Large intestine (tissue), 3 donors: Measurements from ENCODE around the gene SRRT. TPM values are rescaled to one million over a fixed set of nuclear protein-coding genes. Genes with fewer than 3 reads are reported as not detected.

Experiments
- DNase-seq, 2 donors: peaks; one replicate each; pipeline versions ENCODE4 v3.0.0 to v3.0.0-alpha.2; 2013
- H3K27ac ChIP-seq: one replicate; pipeline ENCODE4 v1.5.1; 2013; ENCODE audit warnings: low read length
- H3K27me3 ChIP-seq: 2 replicates; pipeline ENCODE4 v1.6.1; 2013; ENCODE audit warnings: low read length; ENCODE audit not compliant: control insufficient read depth, insufficient read depth
- H3K36me3 ChIP-seq: 2 replicates; pipeline ENCODE4 v1.6.1; 2013; ENCODE audit warnings: low read length; ENCODE audit not compliant: control insufficient read depth, insufficient read depth
- H3K4me1 ChIP-seq: one replicate; pipeline ENCODE4 v1.6.1; 2013; ENCODE audit warnings: low read length; ENCODE audit not compliant: control insufficient read depth, insufficient read depth
- H3K4me3 ChIP-seq: one replicate; pipeline ENCODE4 v1.5.1; 2013; ENCODE audit warnings: low read length
- H3K9me3 ChIP-seq: one replicate; pipeline ENCODE4 v1.6.1; 2013; ENCODE audit warnings: mild to moderate bottlenecking, low read depth, low read length, moderate library complexity; ENCODE audit not compliant: control insufficient read depth
- WGBS: methylation state at CpG from one replicate; pipeline ENCODE4 v1.1.5; 2013; ENCODE audit warnings: low lambda C conversion rate; ENCODE audit not compliant: insufficient coverage; 5-methylcytosine and 5-hydroxymethylcytosine counted together
- polyA plus RNA-seq: library from polyadenylated mRNA; unstranded; fragments of 120-200 nt; gene quantifications from one replicate; pipeline ENCODE4 v1.2.1, GENCODE V29; 2013

The SRRT gene
- polyA plus RNA-seq, 1 donor, result 118 TPM

- no peaks in the 10 kb centered on the region for H3K27me3 ChIP-seq
- peaks cover 2% of the 10 kb centered on the region for H3K4me1 ChIP-seq
- WGBS, result no CpG with 5 or more reads among the region's 10 CpGs
- no peak overlapping the region for H3K4me3 ChIP-seq
- H3K36me3 ChIP-seq, result peaks cover 19% of the 10 kb centered on the region
- no peak for DNase-seq
- no peak overlapping the region for H3K27ac ChIP-seq
- no peaks in the 10 kb centered on the region for H3K9me3 ChIP-seq
Measured at GRCh38 chr7:100855515-100855914, 19.4 kb upstream of the SRRT start.

GRCh38 chr7:100856871-100857282 is 18.0 kb upstream of the SRRT start:
- Histone ChIP-seq H3K4me3 (no peak overlapping the region), H3K27ac (no peak overlapping the region), H3K36me3 (peaks cover 30% of the 10 kb centered on the region), H3K9me3 (no peaks in the 10 kb centered on the region), H3K4me1 (peaks cover 2% of the 10 kb centered on the region), H3K27me3 (no peaks in the 10 kb centered on the region)
- no CpG with 5 or more reads among the region's 16 CpGs for WGBS
- no peak for DNase-seq

GRCh38 chr7:100859856-100860255 is 15.0 kb upstream of the SRRT start:
- H3K4me1 ChIP-seq, result peaks cover 3% of the 10 kb centered on the region
- H3K27me3 ChIP-seq, result no peaks in the 10 kb centered on the region
- DNase-seq, result no peak
- H3K9me3 ChIP-seq, result no peaks in the 10 kb centered on the region
- no CpG with 5 or more reads among the region's 15 CpGs for WGBS
- peaks cover 30% of the 10 kb centered on the region for H3K36me3 ChIP-seq
- H3K27ac ChIP-seq, result no peak overlapping the region
- H3K4me3 ChIP-seq, result no peak overlapping the region

- no peak overlapping the region for H3K27ac ChIP-seq
- peaks cover 30% of the 10 kb centered on the region for H3K36me3 ChIP-seq
- no peak for DNase-seq
- no peaks in the 10 kb centered on the region for H3K9me3 ChIP-seq
- no CpG with 5 or more reads among the region's 18 CpGs for WGBS
- H3K27me3 ChIP-seq, result no peaks in the 10 kb centered on the region
- no peak overlapping the region for H3K4me3 ChIP-seq
- H3K4me1 ChIP-seq, result peaks cover 3% of the 10 kb centered on the region
Measured at GRCh38 chr7:100860702-100861615, 13.9 kb upstream of the SRRT start.

- Histone ChIP-seq H3K9me3 (no peaks in the 10 kb centered on the region), H3K36me3 (peaks cover 30% of the 10 kb centered on the region), H3K4me3 (no peak overlapping the region), H3K27ac (no peak overlapping the region), H3K4me1 (peaks cover 7% of the 10 kb centered on the region), H3K27me3 (no peaks in the 10 kb centered on the region)
- WGBS, result no CpG with 5 or more reads among the region's 14 CpGs
- DNase-seq, result no peak
Measured at GRCh38 chr7:100861616-100861985, 13.3 kb upstream of the SRRT start.

GRCh38 chr7:100863406-100863950 is 11.4 kb upstream of the SRRT start:
- Histone ChIP-seq H3K4me1 (peaks cover 11% of the 10 kb centered on the region), H3K27me3 (no peaks in the 10 kb centered on the region), H3K4me3 (no peak overlapping the region), H3K27ac (no peak overlapping the region), H3K36me3 (peaks cover 26% of the 10 kb centered on the region), H3K9me3 (no peaks in the 10 kb centered on the region)
- no CpG with 5 or more reads among the region's 10 CpGs for WGBS
- peak in 1 of 2 donors; percentile 58 for DNase-seq

- peaks cover 20% of the 10 kb centered on the region for H3K36me3 ChIP-seq
- no CpG with 5 or more reads among the region's 12 CpGs for WGBS
- no peaks in the 10 kb centered on the region for H3K27me3 ChIP-seq
- no peaks in the 10 kb centered on the region for H3K9me3 ChIP-seq
- H3K4me3 ChIP-seq, result no peak overlapping the region
- H3K27ac ChIP-seq, result no peak overlapping the region
- H3K4me1 ChIP-seq, result peaks cover 17% of the 10 kb centered on the region
- DNase-seq, result no peak
Measured at GRCh38 chr7:100864263-100864845, 10.5 kb upstream of the SRRT start.

- no peak for DNase-seq
- peaks cover 17% of the 10 kb centered on the region for H3K4me1 ChIP-seq
- peaks cover 17% of the 10 kb centered on the region for H3K36me3 ChIP-seq
- no peak overlapping the region for H3K4me3 ChIP-seq
- H3K27ac ChIP-seq, result no peak overlapping the region
- WGBS, result no CpG with 5 or more reads among the region's 17 CpGs
- H3K27me3 ChIP-seq, result no peaks in the 10 kb centered on the region
- H3K9me3 ChIP-seq, result no peaks in the 10 kb centered on the region
Measured at GRCh38 chr7:100865372-100865911, 9.5 kb upstream of the SRRT start.

GRCh38 chr7:100865938-100866728 is 8.8 kb upstream of the SRRT start:
- Histone ChIP-seq H3K27me3 (no peaks in the 10 kb centered on the region), H3K36me3 (peaks cover 15% of the 10 kb centered on the region), H3K9me3 (no peaks in the 10 kb centered on the region), H3K4me3 (peak overlapping the region; percentile 75), H3K27ac (peak overlapping the region; percentile 80), H3K4me1 (peaks cover 17% of the 10 kb centered on the region)
- WGBS, result no CpG with 5 or more reads among the region's 46 CpGs
- DNase-seq, result peak; percentile 23 to 41

GRCh38 chr7:100866729-100867039 is 8.2 kb upstream of the SRRT start:
- no peaks in the 10 kb centered on the region for H3K27me3 ChIP-seq
- no peaks in the 10 kb centered on the region for H3K9me3 ChIP-seq
- H3K27ac ChIP-seq, result peak overlapping the region; percentile 80
- peak overlapping the region; percentile 75 for H3K4me3 ChIP-seq
- peaks cover 16% of the 10 kb centered on the region for H3K36me3 ChIP-seq
- DNase-seq, result no peak
- WGBS, result no CpG with 5 or more reads among the region's 5 CpGs
- peaks cover 17% of the 10 kb centered on the region for H3K4me1 ChIP-seq
